Body of pancreas (tissue), 4 donors: ENCODE results near the gene CDH4.

ENCODE experiments used
- CTCF ChIP-seq, 7 experiments: fragments of 450-650 bp in 4 of 7; fragments of 200-600 bp in 3 of 7; sonication (generic) in 3 of 7; IDR thresholded peaks; one replicate each; pipeline ENCODE4 v1.5.1; 2016 to 2019; ENCODE audit warnings: antibody characterized with exemption in 7 of 7
- POLR2A ChIP-seq, 3 donors: fragments of 450-650 bp; IDR thresholded peaks; one replicate each; pipeline ENCODE4 v1.6.1; 2016; ENCODE audit warnings: antibody characterized with exemption in 3 of 3, mild to moderate bottlenecking in 2 of 3

GRCh38 chr20:61420781-61421180 is 168.7 kb downstream of the CDH4 start:
- TF ChIP-seq CTCF (IDR thresholded peaks at IDR 0.05) (no peak), POLR2A (IDR thresholded peaks at IDR 0.05) (no peak)
